Cardiac muscle cell (in vitro differentiated cells and primary cell): ENCODE results near the gene PLRG1. TPM values are rescaled to one million over a fixed set of nuclear protein-coding genes. Genes with fewer than 3 reads are reported as not detected.

Experiments used
- DNase-seq, 2 donors: peaks; one replicate each; pipeline versions ENCODE4 v3.0.0 to v3.0.0-alpha.2; 2010 to 2017; ENCODE audit warnings: low read depth in 1 of 2, low spot score in 1 of 2
- H3K27ac ChIP-seq: fragments of 200-600 bp; sonication (generic); 2 replicates; pipeline ENCODE4 v1.5.1; 2016
- H3K27me3 ChIP-seq: fragments of 200-600 bp; sonication (generic); 2 replicates; pipeline ENCODE4 v1.6.0; 2016; ENCODE audit warnings: control low read depth
- H3K36me3 ChIP-seq: fragments of 200-600 bp; sonication (generic); 2 replicates; pipeline ENCODE4 v1.5.1; 2016; ENCODE audit warnings: control low read depth
- H3K4me1 ChIP-seq: fragments of 200-600 bp; sonication (generic); 2 replicates; pipeline ENCODE4 v1.8.1; 2017; ENCODE audit warnings: low read depth, mild to moderate bottlenecking, mixed run types
- H3K4me3 ChIP-seq: fragments of 200-600 bp; sonication (generic); 2 replicates; pipeline ENCODE4 v1.5.1; 2016; ENCODE audit warnings: mild to moderate bottlenecking
- H3K9me3 ChIP-seq: fragments of 200-600 bp; sonication (generic); 2 replicates; pipeline ENCODE4 v1.5.1; 2017; ENCODE audit warnings: low read depth, mild to moderate bottlenecking, control low read depth
- CTCF ChIP-seq: IDR thresholded peaks from 2 replicates; pipeline ENCODE4 v1.5.1; 2012; ENCODE audit warnings: low read depth, mild to moderate bottlenecking, low read length
- polyA plus RNA-seq: library from polyadenylated mRNA; unstranded; fragments of >200 nt; fragmentation: Nextera tagmentation; extraction: Ambion mirVana; gene quantifications from 2 replicates; pipeline ENCODE4 v1.2.1, GENCODE V29; 2016
- total RNA-seq: library from RNA; depleted of rRNA; stranded (reverse); fragments of >200 nt; gene quantifications from 2 replicates; pipeline ENCODE4 v1.2.3, GENCODE V29; 2016

PLRG1 gene
- total and polyA plus RNA-seq, 2 experiments from 2014 or later, result 25.6 to 61.6 TPM

DNA sequence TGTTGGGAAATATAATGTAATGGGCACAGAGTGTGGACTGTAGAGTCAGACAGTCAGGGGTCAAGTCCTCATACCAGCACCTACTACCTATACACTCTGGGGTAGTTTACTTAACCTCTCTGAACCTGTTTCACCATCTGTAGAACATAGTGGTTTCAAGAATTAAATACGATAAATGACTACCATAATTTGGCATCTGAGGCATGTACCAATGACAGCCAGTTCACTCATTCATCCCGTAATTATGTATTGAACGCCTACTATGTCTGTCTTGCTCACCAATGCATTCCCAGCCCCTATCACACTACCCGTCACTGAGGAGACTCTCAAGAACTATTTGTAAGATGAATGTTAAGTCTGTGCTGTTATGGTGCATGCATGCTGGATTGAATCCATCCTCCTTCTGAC, 10.6 kb upstream of the PLRG1 start:
- H3K9me3 ChIP-seq, result no peaks in the 10 kb centered on the region
- peak in 1 of 2 donors; percentile 34 for DNase-seq
- H3K36me3 ChIP-seq, result no peaks in the 10 kb centered on the region
- H3K27me3 ChIP-seq, result no peaks in the 10 kb centered on the region
- H3K4me1 ChIP-seq, result no peaks in the 10 kb centered on the region
- no peak overlapping the region for H3K27ac ChIP-seq
- H3K4me3 ChIP-seq, result no peak overlapping the region
- no peak for TF ChIP-seq CTCF

DNA sequence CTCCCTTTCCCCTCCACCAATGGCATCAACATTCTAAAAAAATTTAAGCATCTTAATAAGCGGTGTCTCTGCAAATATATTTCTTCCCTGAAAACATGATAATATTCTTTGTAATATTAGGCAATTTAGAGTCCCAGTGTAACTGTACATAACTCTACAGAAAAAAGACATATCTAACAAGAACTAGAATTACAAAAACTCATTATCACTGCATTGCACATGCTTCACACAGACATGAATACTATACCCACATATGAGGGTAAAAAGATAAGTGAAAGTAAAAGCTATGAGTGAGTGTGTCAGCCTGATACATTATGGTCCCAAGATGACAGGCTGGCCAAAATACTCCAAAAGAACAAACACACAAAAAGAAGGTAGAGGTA, 10.2 kb upstream of the PLRG1 start:
- H3K27ac ChIP-seq, result no peak overlapping the region
- no peak overlapping the region for H3K4me3 ChIP-seq
- no peaks in the 10 kb centered on the region for H3K36me3 ChIP-seq
- TF ChIP-seq CTCF, result no peak
- H3K9me3 ChIP-seq, result no peaks in the 10 kb centered on the region
- no peak for DNase-seq
- H3K4me1 ChIP-seq, result no peaks in the 10 kb centered on the region
- no peaks in the 10 kb centered on the region for H3K27me3 ChIP-seq

- Histone ChIP-seq H3K27me3 (no peaks in the 10 kb centered on the region), H3K4me3 (no peak overlapping the region), H3K9me3 (no peaks in the 10 kb centered on the region), H3K36me3 (no peaks in the 10 kb centered on the region), H3K4me1 (no peaks in the 10 kb centered on the region), H3K27ac (no peak overlapping the region)
- peak; percentile 60 for TF ChIP-seq CTCF
- peak; percentile 49 to 66 for DNase-seq
Measured at GRCh38 chr4:154559494-154560418, 9.6 kb upstream of the PLRG1 start.

DNA sequence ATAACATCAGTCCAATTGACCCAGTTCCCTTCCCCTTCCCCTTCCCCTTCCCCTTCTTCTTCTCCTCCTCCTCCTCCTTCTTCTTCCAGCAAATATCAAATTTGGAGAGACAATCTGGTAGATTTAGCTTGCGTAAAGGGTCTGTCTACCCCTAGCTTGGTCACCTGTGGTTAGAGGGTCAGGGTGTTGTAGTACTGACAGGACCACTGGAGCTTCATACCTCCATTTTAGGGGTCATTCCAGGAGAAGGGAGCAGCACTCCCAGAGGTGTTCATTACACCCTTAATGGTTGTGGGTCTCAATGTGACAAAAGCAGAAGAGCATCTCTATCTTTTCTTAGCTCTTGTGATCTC, 8.9 kb upstream of the PLRG1 start:
- no peak for DNase-seq
- no peak overlapping the region for H3K4me3 ChIP-seq
- H3K36me3 ChIP-seq, result no peaks in the 10 kb centered on the region
- no peak for TF ChIP-seq CTCF
- no peaks in the 10 kb centered on the region for H3K9me3 ChIP-seq
- H3K4me1 ChIP-seq, result no peaks in the 10 kb centered on the region
- no peaks in the 10 kb centered on the region for H3K27me3 ChIP-seq
- no peak overlapping the region for H3K27ac ChIP-seq

DNA sequence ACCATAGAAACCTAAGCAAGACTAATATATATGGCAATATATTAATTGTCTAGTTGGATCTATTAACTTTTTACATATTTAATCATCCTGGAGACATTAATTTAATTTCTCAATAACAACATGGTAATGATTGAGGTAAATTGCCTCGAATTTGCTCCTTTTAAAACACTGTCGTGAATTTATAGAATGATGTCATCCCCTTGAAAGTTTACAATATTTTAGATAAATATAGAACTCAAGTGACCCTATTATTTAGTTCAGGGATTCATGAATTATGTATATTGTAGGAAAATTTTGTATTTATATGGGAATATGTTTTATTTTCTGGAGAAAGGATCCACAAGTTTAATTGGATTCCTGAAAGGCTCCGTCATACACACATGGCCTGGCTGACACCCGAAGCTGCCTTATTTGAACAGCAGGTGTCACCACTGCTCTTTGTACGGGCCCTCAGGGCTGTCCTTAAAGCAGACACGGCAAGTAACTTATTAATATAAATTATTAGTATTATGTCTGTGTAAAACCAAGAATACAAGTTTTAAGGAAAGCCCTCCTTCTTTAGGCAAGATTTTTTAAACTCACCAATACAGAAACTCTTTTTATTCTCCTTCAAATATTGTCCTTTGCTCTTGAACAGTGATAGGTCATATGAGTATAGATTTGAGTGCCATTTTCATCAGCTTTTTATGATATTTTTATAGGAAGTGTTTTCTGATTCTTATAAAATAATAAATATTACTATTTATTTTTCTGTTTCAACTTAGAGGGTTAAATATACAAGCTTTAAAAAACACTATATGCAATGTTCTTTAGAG, 1.9 kb upstream of the PLRG1 start:
- TF ChIP-seq CTCF, result peak; percentile 81
- H3K4me3 ChIP-seq, result no peak overlapping the region
- peak; percentile 78 to 87 for DNase-seq
- no peaks in the 10 kb centered on the region for H3K27me3 ChIP-seq
- H3K36me3 ChIP-seq, result peaks cover 8% of the 10 kb centered on the region
- no peak overlapping the region for H3K27ac ChIP-seq
- H3K9me3 ChIP-seq, result no peaks in the 10 kb centered on the region
- H3K4me1 ChIP-seq, result peaks cover 13% of the 10 kb centered on the region
